Amniotic epithelial cell (primary cell): Measurements from ENCODE around the gene FANCI.
A peak's percentile ranks its signal among the peaks of the same experiment; 100 is the strongest.

ENCODE experiments used
- DNase-seq: peaks from one replicate; pipeline ENCODE4 v3.0.0-alpha.2; 2010; ENCODE audit warnings: low read depth

FANCI gene

DNA sequence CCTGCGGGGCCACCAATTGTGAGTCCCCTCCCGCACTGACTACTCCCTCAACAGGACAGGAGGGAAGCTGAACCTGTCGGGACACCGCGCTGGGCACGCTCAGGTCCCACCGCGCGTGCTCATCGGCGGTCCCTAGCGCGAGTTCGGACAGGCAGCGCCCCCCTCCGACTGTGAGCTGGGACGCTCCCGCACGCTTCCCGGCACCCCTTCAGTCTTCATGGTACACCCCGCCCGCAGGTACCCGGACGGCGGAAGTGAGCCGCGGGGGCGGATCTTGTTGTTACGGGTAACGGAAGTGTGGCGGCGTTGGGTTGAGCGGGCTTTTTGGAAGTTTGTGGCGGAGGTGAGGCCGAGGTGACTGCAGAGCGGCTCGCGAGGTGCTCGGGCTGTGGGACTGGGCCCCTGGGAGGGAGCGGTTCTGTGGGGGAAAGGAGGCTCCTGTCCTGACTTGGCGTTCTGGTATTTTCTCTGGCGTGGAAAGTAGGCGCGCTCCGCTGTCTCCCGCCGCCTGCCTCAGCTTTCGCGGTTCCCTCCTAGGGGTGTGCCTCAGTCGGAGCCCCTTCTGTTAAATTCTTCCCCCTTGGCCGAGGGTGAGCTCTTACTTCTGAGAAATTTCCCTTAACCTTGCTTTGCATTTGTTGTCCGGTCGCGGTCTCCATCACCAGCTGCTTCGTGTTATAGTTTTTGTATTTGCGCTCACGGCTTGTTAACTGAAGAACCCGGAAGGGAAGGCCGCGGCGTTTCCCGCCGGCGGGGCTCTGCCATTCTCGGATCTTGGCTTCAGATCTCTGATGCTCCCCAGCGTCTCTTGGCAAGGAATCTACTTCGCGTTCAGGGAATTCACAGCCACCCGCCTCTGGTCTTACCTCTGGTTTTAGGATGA, at the start of gene FANCI:
FANCI (plus strand) TSS at position 289 of the 883 bp plus-strand sequence. CDS start 3,669 bp downstream, outside the sequence.
- peak; percentile 90 for DNase-seq

DNA sequence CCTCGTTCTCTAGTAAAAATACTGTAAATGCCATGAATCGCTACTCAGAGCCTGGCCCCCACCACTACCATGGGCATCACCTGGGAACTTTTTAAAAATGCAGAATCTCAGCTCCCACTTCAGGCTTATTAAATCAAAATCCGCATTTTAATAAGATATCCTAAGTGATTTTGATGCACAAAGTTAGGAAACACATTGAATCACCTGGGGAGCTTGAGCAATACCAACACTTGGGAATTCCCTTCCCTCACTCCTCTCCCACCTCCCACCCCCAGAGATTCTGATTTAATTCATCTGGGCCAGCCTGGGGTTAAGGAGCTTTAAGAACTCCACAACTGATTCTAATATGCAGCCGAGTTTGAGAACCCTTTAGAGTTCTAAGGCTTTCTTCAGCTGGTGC, 49.2 kb upstream of the FANCI start:
- no peak for DNase-seq

DNA sequence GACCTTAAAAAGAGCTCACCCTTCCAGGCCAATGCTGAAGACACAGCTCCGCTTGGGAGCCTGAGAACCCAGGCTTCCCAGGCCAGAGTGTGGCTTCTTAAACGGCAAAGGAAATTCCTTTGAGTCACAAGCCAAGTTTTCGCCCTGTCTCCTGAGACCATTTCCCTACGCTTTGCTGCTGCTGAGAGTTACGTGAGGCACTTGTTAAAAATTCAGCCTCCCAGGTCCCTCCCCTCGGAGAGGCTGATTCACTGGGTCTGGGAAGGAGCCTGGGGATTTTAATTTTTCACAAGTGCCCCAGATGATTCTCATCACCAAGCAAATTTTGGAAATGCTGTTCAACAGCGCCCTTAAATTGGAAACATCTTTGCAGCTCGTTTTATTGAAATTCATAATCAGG, 47.9 kb upstream of the FANCI start:
- no peak for DNase-seq

DNA sequence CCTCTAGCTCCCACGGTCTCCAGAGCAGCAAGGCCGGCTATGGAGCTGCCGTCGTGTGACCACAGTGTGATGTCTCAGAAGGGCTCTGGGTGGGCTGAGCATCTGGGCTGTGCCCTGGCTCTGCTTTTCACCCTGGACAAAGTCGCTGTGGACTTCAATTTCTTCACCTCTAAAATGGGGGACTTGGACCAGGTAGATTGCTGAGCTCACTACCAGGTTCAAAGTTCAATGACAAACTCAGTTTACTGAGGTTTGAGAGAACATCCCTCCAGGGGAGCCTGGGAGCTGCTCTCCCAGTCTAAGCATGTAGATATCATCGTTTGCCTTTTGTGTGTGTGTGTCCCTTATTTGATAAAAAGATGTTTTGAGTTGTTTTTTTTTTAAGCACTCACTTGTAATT, 47.5 kb upstream of the FANCI start:
- DNase-seq, result no peak

DNA sequence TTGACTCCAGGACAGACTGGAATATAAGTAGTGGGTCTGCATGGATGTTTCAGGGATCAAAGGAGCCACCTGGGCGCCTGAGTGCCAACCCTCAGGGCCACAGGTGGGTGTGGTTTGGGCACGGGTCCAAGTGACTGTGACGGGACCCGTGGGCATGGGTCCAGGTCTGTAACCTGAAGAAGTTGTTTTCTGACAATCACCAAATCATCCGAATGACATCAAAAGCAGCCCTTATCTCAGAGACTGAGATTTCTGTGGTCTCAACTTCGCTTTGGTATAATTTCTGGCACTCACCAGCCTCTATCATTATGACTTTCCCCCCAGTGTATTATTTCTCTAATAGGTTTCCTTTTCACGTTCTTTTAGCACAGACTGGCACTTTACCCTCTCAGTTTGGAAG, 46.8 kb upstream of the FANCI start:
- no peak for DNase-seq

DNA sequence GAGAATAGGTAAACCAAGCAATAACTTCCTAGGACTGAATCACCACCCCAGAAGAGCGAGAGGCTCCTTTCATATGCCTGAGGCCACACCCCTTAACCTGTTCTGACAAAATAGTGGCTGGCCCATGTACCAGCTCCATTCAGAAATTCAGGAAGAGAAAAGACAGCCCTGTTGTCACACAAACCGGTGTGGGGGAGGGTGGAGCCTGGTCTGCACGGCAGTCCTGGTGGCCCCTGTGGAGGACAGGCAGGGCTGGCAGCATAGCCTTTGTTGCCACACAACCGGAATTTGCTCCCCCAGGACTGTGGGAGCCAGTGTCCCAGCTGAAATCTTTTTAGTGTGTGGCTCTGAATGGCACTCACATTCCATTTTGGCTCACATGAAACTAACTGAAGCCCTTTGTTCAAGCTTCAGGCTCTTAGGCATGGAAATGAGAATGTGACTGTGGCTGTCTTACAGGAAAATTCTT, 46.2 kb upstream of the FANCI start:
- DNase-seq, result no peak

DNA sequence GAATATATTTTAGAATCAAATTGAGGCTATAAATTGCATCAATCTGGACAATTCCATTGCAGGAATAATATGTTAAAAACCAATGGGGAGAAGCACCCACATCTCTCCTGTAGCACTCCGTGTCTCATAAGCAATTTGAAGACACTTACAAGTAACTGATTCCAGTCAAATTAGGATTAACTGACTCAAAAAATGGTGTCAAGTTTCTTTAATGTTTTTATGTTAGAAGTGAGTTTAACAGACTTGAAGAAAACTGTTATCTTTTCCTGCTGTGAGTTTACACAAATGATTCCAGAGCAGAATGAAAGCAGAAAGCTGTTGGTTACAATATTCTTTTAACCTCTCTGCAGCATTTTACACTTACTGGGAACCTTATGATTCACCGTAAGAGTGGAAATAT, 45.6 kb upstream of the FANCI start:
- no peak for DNase-seq

DNA sequence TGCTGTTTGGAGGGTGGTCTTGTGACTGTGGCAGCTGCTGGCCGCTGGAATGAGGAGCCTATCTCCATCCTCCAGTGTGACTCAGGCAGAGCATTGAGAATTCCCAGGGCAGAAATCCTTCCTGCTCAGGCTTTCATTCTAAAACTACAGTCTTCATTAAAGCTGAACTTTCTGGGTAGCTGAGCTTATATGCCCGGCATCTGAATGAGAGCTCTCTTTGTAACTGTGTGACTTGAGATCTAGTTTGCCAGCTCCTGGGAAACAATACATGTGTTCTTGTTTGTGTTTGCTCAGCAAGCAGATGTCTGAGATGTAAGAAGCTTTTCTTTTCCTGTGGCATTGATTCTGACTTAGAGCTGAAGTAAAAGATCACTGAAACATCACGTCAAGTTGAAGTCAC, 44.8 kb upstream of the FANCI start:
- DNase-seq, result no peak

DNA sequence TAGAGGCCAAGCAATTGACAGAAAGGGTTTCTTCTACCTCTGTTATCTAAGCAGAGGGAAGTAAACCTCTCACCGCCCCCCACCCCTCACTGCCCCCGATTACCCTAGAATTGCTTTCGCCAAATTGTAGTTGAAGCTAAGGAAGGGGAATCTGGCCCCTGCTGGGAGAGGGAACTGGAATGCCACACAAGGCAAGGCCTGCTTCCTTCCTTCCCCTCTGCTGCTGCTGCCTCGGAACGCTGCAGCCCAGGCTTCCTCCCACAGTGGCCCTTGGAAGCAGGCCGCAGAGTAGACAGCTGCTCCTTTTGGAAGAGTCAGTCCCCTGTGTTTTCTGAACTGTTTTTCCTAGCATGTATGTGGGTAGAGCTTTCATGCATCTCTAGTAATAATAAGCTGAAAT, 44.0 kb upstream of the FANCI start:
- no peak for DNase-seq

DNA sequence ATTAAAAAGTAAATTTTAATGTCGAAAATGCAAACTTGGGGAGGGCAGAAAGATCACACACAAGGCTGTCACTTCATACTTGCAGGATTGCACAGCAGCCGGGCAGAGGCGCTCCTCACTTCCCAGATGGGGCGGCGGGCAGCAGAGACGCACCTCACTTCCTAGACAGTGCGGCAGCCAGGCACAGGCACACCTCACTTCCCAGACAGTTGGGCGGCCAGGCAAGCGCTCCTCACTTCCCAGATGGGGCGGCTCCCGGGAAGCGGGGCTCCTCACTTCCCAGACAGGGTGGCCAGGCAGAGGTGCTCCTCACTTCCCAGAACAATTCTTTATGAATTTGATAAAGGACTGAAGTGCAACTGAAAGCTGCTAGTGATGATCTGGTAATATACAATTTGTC, 43.6 kb upstream of the FANCI start:
- no peak for DNase-seq

DNA sequence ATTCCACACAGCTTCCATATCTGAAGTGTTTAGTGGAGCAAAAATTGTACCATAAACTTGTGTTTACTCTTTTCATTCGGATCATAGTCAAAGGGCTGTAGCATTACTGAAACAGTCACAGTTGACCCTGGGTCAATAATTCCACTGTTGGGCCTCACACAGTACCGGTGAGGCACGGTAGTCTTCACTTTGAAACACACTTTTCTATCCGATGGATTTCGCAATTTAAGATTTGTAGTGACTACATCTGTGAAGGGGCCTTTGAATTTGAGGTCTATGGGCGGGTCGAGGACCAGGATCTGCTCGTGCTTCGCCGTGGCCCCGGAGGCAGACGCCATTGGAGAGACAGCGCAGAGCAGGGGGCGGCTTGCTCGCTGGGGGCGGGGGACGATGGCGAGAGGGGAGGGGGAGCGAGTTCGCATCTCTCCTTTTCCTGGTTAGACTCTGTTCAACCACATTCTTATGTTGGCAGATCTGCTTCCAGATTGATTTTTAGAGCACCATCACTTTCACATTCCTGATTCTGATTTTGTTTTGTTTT, 42.2 kb upstream of the FANCI start:
- no peak for DNase-seq

DNA sequence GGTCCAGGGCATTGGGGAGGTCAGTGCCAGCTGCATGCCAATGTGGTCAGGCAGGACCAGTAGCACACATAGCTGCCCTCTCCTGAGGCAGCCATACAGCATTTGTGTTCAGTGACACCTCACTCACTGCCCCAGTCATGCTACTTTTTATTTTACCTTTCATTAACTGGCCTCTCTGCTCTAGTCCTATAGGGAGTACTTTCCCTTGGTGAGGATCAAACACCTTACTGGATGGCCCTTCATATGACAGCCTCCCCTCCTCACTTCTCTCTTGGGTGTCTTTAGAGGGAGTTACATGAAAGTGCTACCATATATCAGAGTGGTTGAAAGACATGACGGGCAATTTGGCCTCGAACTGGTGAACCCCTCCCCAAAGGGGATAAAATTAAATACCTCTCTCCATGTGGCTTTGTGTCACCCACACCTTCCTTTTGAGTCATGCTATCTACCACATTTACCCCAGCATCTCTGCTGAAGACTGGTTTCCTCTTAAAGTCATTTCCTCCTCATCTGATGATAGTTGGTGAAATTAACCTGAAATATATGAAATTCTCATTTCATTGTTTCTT, 40.0 kb upstream of the FANCI start:
- no peak for DNase-seq

DNA sequence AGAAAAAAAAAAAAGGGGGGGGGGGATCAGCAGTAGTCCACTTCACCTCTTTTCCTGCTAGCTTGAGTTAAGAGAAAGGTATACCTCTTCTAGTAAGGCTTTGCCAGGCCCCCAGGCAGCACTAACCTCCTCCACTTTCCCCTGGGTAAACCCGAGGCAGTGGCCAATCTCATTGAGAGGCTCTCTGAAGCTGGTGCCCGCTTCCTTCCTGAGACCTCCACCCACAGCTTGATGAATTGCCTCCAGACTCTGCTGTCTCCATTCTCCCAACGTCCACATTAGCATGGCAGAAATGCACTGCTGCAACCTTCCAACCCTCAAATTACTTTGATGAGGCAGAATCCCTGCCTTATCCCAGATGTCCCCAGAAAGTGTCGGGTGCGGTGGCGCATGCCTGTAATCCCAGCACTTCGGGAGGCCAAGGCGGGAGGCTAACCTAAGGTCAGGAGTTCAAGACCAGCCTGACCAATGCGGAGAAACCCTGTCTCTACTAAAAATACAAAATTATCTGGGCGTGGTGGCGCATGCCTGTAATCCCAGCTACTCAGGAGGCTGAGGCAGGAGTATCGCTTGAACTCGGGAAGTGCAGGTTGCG, 37.7 kb upstream of the FANCI start:
- DNase-seq, result no peak

DNA sequence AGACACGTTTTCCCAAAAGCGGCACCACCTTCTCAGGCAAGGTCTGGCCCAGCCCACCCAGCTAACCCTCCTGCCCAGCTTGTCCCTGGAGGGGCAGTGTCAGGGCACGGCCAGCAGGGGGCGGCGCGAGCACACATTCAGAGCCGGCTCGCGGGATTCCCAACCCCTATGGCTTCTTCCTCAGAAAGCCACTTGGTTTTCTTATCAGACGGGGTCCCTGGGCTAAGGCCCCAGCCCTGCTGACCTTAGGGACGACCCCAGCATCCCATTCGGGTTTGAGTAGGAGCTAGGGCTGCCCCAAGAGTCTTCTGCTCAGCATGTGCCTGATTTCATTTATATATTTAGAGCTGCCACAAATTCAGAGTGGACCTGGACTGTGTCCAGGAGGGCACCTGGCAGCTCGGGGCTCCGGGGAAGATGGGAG, 36.9 kb upstream of the FANCI start:
- DNase-seq, result peak; percentile 34

DNA sequence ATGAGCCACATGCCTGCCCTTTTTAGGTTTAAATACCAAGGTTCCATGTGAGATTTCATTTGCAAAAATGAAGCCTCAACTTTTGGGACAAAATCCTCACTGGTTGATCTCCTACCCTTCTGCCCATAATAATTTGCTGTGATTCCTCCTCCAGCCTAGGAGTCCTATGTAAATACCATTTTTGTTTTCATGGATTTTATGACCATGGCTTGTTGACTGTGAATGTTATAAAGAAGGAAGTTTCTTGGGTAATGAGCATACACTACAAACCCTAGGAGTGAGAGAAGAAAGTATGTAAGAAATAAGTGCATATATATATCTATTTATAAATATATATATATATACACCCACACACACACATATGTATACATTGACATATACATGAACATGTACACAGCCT, 35.5 kb upstream of the FANCI start:
- DNase-seq, result no peak

DNA sequence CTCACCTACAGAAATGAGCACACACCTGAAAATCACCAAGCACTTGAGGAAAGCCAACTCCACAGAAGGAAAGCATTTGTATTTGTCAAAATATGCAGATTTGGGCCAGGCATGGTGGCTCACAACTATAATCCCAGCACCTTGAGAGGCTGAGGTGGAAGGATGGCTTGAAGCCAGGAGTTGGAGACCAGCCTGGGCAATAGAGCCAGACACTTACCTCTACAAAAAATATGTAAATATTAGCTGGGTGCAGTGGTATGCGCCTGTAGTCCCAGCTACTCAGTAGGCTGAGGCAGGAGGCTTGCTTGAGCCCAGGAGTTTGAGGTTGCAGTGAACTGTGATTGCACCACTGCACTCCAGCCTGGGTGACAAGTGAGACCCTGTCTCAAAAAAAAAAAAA, 34.7 kb upstream of the FANCI start:
- DNase-seq, result no peak

DNA sequence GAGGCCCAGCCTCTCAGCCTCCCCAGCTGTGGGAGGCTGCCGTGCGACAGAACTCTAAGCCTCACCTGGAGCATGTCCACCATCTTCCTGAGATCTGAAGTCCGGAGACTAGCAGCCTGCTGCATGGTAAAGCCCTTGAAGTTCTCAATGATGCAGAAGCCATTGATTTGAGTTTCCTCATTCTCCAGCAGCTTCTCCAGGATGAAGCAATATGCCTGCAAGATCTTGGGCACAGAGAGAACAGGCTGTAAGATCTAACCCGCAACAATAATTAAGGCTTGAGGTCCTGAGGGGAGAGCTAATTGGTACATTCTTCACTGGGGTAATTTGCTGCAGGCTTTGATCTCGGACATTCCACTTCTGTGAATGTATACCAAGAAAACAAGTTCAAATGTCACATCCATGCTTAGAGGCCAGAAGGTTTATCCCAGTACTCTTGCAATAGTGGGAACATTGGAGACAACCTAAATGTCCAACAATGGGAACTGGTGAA, 32.1 kb upstream of the FANCI start:
- DNase-seq, result no peak

DNA sequence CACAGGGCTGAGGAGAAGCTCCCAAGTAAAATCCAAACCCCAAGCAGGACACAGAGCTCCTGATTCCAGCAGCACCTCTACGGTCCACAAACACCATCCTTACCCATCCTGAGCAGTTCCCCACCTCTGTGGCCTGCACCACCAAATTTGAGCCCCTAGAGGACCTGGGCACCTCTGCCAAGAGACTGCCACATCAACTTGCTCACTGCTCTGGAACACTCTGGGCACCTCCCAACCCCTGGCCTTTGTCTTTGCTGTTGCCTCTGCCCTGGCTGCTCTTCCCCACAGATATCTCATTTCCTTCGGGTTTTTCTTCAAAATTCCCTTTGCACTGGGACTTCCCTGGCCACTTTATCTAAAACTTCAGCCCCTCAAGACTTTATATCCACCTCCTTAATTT, 28.2 kb upstream of the FANCI start:
- no peak for DNase-seq

DNA sequence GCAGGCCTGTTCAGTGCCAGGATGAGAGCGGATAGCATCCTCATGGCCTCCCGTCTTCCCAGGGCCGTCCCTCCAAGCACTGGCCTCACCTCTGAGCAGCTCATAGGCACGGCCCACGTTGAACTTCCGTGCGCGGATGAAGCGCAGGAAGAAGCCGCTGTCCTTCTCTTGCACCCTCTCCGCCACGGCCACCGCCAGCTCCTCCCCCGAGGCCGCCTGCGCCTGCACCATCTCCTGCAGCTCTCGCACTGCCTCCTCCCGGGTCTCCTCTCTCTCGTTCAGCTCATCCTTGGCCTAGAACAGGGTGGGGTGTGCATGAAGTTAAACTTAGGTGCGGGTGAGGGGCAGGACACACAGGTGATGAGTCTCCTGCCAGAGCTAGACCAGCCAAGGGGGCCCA, 26.7 kb upstream of the FANCI start:
- DNase-seq, result no peak

DNA sequence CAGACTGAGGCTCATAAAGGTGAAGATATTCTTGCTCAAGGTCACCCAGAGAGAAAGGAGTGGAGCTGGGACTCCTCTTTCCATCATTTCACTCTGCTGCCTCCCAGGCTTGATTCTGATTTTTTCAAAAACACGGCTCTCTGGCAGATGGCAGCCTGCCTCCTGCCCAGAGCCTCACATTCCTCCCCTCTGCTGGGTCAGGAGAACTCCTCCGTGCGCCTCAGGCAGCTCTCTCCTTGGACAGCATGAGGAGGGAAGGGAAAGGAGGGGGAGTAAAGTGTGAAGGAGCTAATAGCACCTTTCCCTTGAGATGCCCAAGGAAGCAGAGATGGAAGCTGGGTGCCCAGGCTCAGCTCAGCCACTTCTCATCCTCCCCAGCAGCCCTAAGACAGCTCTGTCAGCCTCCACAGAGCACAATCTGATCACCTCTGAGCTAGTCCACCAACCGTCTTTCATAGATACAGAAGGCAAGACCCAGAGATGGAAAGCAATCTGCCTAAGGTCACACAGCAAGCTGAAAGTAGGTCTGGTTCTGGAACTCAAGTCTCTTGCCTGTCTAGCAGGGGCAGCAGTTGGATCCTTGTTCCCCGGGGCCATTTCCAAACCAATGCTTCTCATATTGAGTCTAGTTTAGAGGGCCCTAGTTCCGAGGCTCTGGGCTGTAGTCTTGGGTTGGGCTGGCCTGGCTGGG, 25.9 kb upstream of the FANCI start:
- DNase-seq, result no peak

DNA sequence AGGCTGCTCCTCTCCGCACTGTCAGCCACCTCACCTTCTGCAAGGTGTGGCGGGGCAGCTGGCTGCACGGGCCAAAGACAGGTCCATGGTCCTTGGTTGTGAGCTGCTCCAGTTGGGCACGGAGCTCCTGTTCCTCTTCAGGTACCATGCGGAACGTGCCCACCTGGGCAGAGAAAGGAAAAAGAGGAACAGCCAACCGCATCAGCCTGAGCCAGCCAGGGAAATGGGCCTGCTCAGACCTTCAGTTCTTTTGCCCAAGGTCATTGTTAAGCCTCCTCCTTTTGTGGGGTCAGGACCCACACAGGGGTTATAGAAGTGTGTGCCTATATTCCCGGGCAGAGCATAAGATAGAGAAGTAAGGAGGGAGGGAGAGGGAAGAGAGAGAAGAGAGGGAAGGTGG, 25.2 kb upstream of the FANCI start:
- DNase-seq, result no peak

DNA sequence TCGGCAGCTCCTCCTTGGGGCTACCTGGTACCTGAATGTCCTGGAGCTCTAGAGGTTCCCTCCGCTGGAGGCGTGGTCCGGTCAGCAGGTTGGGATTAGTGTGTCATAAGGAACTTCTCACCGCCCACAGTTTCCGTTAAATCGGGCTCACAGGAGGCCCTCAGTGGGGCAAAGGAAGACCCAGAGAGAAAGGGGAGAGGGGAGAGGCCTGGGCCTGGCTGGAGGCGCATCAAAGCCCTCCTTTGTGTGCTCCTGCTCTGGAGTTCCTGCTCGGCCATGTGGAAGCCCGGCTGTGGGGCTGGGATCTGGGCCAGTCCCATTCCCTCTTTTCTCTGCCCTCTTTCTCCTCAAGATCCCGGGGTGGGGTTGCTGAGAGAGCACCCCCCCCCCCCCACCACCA, 22.2 kb upstream of the FANCI start, which contains the start of gene RLBP1:
RLBP1 (minus strand) TSS at position 37 of the 400 bp plus-strand sequence. CDS start 2,604 bp downstream, outside the sequence.
- no peak for DNase-seq
